HCT116 (cell line): ENCODE measurements around the gene BCDIN3D.

Source experiments
- CEBPB ChIP-seq: IDR thresholded peaks from 2 replicates; pipeline ENCODE4 v1.6.1; 2012; ENCODE audit warnings: low read depth
- EGR1 ChIP-seq: IDR thresholded peaks from 2 replicates; pipeline ENCODE4 v1.6.1; 2012; ENCODE audit warnings: low read depth
- EZH2 ChIP-seq: fragments of 200-600 bp; sonication (generic); IDR thresholded peaks from 2 replicates; pipeline ENCODE4 v1.6.1; 2017; ENCODE audit warnings: antibody characterized with exemption, mixed run types
- EZH2phosphoT487 ChIP-seq: fragments of 200-600 bp; IDR thresholded peaks from 2 replicates; pipeline ENCODE4 v1.6.1; 2018; ENCODE audit warnings: antibody characterized with exemption, borderline replicate concordance
- POLR2A ChIP-seq: IDR thresholded peaks from 2 replicates; pipeline ENCODE4 v1.7.0; 2011; ENCODE audit warnings: borderline replicate concordance; ENCODE audit not compliant: insufficient read depth, insufficient read length; ENCODE audit errors: extremely low read depth
- POLR2AphosphoS5 ChIP-seq: IDR thresholded peaks from 2 replicates; pipeline ENCODE4 v1.6.1; 2011; ENCODE audit warnings: mild to moderate bottlenecking, low read depth, low read length, moderate library complexity
- RAD21 ChIP-seq: IDR thresholded peaks from 2 replicates; pipeline ENCODE4 v1.6.1; 2012; ENCODE audit warnings: low read depth, mild to moderate bottlenecking
- SIN3A ChIP-seq: IDR thresholded peaks from 2 replicates; pipeline ENCODE4 v1.6.1; 2012; ENCODE audit warnings: low read depth
- SRF ChIP-seq: IDR thresholded peaks from 2 replicates; pipeline ENCODE4 v1.6.1; 2012; ENCODE audit warnings: low read depth
- YY1 ChIP-seq: IDR thresholded peaks from 2 replicates; pipeline ENCODE4 v1.6.1; 2011; ENCODE audit warnings: low read length, low read depth, moderate library complexity, mild to moderate bottlenecking; ENCODE audit not compliant: insufficient replicate concordance; ENCODE audit errors: extremely low read depth
- ZNF274 ChIP-seq: fragments of 200-500 bp; sonication (Bioruptor generic); IDR thresholded peaks from 2 replicates; pipeline ENCODE4 v1.6.1; 2014; ENCODE audit warnings: mild to moderate bottlenecking, low read depth, low read length, inconsistent platforms
- TF ChIP-seq, protein P1 (sequence below), 3 experiments: fragments of 200-600 bp in 1 of 3; sonication (generic) in 1 of 3; IDR thresholded peaks in 2 of 3; conservative IDR thresholded peaks in 1 of 3; 2 replicates each; pipeline ENCODE4 v1.5.1; 2012 to 2017; ENCODE audit warnings: low read depth in 2 of 3, low read length in 2 of 3, antibody characterized with exemption in 1 of 3, borderline replicate concordance in 1 of 3, control low read depth in 1 of 3, mild to moderate bottlenecking in 1 of 3, mixed read lengths in 1 of 3, mixed run types in 1 of 3, moderate library complexity in 1 of 3; ENCODE audit not compliant: insufficient read depth in 1 of 3
- TF ChIP-seq, protein P2 (sequence below): IDR thresholded peaks from 2 replicates; pipeline ENCODE4 v1.6.1; 2012

DNA sequence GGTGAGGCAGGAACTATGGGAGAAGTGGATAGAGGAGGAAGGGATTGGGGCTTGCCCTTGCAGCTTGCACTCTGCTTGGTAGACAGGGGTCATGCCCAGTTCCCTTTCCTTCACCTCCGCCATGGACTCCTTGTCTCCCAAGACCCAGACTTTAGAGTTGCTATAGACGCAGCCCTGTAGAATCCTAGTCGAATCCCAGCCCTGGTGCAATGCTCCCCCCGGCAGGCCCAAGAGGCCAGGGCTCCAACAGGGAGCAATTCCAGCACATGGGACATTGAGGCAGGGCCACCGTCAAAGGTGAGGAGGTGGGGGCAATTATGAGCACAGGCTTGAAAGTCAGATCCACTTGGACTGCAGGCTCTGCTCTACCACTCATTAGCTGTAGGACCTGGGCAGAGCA is 29.5 kb upstream of the BCDIN3D start:
- TF ChIP-seq CEBPB: no peak
- TF ChIP-seq POLR2A: no peak
- TF ChIP-seq, protein P1, sequence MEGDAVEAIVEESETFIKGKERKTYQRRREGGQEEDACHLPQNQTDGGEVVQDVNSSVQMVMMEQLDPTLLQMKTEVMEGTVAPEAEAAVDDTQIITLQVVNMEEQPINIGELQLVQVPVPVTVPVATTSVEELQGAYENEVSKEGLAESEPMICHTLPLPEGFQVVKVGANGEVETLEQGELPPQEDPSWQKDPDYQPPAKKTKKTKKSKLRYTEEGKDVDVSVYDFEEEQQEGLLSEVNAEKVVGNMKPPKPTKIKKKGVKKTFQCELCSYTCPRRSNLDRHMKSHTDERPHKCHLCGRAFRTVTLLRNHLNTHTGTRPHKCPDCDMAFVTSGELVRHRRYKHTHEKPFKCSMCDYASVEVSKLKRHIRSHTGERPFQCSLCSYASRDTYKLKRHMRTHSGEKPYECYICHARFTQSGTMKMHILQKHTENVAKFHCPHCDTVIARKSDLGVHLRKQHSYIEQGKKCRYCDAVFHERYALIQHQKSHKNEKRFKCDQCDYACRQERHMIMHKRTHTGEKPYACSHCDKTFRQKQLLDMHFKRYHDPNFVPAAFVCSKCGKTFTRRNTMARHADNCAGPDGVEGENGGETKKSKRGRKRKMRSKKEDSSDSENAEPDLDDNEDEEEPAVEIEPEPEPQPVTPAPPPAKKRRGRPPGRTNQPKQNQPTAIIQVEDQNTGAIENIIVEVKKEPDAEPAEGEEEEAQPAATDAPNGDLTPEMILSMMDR (IDR thresholded peaks at IDR 0.05 in 2 of 3, conservative IDR thresholded peaks at IDR 0.05 in 1 of 3; ENCODE audit: borderline replicate concordance in 1 of 3, insufficient read depth in 1 of 3, low read depth in 2 of 3, low read length in 2 of 3): no peak
- TF ChIP-seq EZH2: no peak
- TF ChIP-seq POLR2AphosphoS5: no peak
- no peak for TF ChIP-seq EZH2phosphoT487
- no peak for TF ChIP-seq EGR1
- no peak for TF ChIP-seq ZNF274
- TF ChIP-seq YY1: no peak
- no peak for TF ChIP-seq SRF
- no peak for TF ChIP-seq SIN3A
- TF ChIP-seq, protein P2, sequence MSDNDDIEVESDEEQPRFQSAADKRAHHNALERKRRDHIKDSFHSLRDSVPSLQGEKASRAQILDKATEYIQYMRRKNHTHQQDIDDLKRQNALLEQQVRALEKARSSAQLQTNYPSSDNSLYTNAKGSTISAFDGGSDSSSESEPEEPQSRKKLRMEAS: no peak
- no peak for TF ChIP-seq RAD21
